ENCODE data around the gene DNER. TPM values are rescaled to one million over a fixed set of nuclear protein-coding genes. Genes with fewer than 3 reads are reported as not detected.
"Not testable (repeated sequence)": the region's sequence is repeated elsewhere in the genome, so short reads cannot be mapped to it uniquely, and the experiment has no call there.

The DNER gene
- total RNA-seq, 1 experiment from 2014 or later, result 0.28 TPM

GRCh38 chr2:229339618-229340017, 374.7 kb downstream of the DNER start:
- CTCF ChIA-PET, result no interaction called here
- no peaks in the 10 kb centered on the region for H3K36me3 ChIP-seq (ENCODE audit: low read depth)
- no peaks in the 10 kb centered on the region for H3K9me2 ChIP-seq (ENCODE audit: insufficient read depth)
- H3K9me3 ChIP-seq (ENCODE audit: insufficient read depth, low read depth), result no peaks in the 10 kb centered on the region
- no peaks in the 10 kb centered on the region for H4K20me1 ChIP-seq (ENCODE audit: insufficient read depth)
- TF ChIP-seq EZH2 (IDR thresholded peaks at IDR 0.05; ENCODE audit: low read depth), result no peak
- TF ChIP-seq, protein P1, sequence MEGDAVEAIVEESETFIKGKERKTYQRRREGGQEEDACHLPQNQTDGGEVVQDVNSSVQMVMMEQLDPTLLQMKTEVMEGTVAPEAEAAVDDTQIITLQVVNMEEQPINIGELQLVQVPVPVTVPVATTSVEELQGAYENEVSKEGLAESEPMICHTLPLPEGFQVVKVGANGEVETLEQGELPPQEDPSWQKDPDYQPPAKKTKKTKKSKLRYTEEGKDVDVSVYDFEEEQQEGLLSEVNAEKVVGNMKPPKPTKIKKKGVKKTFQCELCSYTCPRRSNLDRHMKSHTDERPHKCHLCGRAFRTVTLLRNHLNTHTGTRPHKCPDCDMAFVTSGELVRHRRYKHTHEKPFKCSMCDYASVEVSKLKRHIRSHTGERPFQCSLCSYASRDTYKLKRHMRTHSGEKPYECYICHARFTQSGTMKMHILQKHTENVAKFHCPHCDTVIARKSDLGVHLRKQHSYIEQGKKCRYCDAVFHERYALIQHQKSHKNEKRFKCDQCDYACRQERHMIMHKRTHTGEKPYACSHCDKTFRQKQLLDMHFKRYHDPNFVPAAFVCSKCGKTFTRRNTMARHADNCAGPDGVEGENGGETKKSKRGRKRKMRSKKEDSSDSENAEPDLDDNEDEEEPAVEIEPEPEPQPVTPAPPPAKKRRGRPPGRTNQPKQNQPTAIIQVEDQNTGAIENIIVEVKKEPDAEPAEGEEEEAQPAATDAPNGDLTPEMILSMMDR (conservative IDR thresholded peaks at IDR 0.05), result no peak
- no peaks in the 10 kb centered on the region for H3K4me1 ChIP-seq (replicated peaks; ENCODE audit: insufficient read depth)
- H3F3A ChIP-seq (ENCODE audit: insufficient read depth, low read depth), result no peaks in the 10 kb centered on the region
- no peak overlapping the region for H3K4me2 ChIP-seq
- H2AFZ ChIP-seq, result no peak overlapping the region
- BruUV-seq (replicated peaks), result no TSS peak
- intact Hi-C loops (cut with micrococcal nuclease; ENCODE audit: unreplicated experiment), result loop anchor here (5.0 kb wide), 1 partner anchor 378 kb away; no protein-coding TSS in a partner anchor
- POLR2A ChIA-PET (ENCODE audit: unreplicated experiment), result no interaction called here
- DNase-seq, result no peak
- H3K27me3 ChIP-seq (ENCODE audit: insufficient read depth, low read depth), result no peaks in the 10 kb centered on the region
- no peak overlapping the region for H3K4me3 ChIP-seq
- no peaks in the 10 kb centered on the region for H3K79me2 ChIP-seq (ENCODE audit: low read depth)
- no peak overlapping the region for H3K27ac ChIP-seq

- intact Hi-C loops (cut with micrococcal nuclease; ENCODE audit: unreplicated experiment); CTCF ChIA-PET; H3K4me1 ChIP-seq (replicated peaks; ENCODE audit: insufficient read depth); H4K20me1 ChIP-seq (ENCODE audit: insufficient read depth); H3K27me3 ChIP-seq (ENCODE audit: insufficient read depth, low read depth); H3K36me3 ChIP-seq (ENCODE audit: low read depth); H2AFZ ChIP-seq; H3K9me2 ChIP-seq (ENCODE audit: insufficient read depth); H3K79me2 ChIP-seq (ENCODE audit: low read depth); H3K4me2 ChIP-seq; H3K27ac ChIP-seq; DNase-seq; BruUV-seq (replicated peaks); H3K4me3 ChIP-seq; H3K9me3 ChIP-seq (ENCODE audit: insufficient read depth, low read depth); POLR2A ChIA-PET (ENCODE audit: unreplicated experiment); H3F3A ChIP-seq (ENCODE audit: insufficient read depth, low read depth): not testable (repeated sequence)
Measured at GRCh38 chr2:229339171-229339570, 375.2 kb downstream of the DNER start.

DNA sequence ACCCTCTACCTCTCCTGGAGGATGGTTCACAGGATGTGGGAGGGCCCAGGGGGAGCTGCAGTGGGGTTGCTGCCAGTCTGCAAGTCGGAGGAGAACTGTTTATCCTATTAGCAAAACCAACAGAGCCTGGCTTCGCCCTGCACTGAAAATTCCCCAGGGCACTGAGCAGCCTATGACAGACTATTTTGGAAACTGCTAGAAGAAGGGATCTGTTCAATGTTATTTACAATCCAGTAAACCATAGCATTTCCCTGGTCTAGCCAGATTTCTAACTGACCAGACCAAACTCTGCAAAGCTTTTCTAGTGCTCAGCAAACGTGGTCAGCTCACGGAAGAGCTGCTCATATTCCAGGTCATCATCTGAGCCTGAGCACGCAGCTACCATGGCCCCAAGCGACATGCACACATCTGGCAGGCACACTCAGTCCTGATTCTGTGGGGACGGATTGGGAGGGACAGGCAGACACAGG, 378.4 kb downstream of the DNER start:
- no peaks in the 10 kb centered on the region for H3K9me3 ChIP-seq (ENCODE audit: insufficient read depth, low read depth)
- CTCF ChIA-PET, result no interaction called here
- no TSS peak for BruUV-seq (replicated peaks)
- intact Hi-C loops (cut with micrococcal nuclease; ENCODE audit: unreplicated experiment), result no loop called here
- DNase-seq, result no peak
- no peak overlapping the region for H3K4me3 ChIP-seq
- H4K20me1 ChIP-seq (ENCODE audit: insufficient read depth), result no peaks in the 10 kb centered on the region
- no peaks in the 10 kb centered on the region for H3K9me2 ChIP-seq (ENCODE audit: insufficient read depth)
- POLR2A ChIA-PET (ENCODE audit: unreplicated experiment), result no interaction called here
- no peak overlapping the region for H3K27ac ChIP-seq
- no peak overlapping the region for H2AFZ ChIP-seq
- no peak overlapping the region for H3K4me2 ChIP-seq
- no peaks in the 10 kb centered on the region for H3F3A ChIP-seq (ENCODE audit: insufficient read depth, low read depth)
- no peaks in the 10 kb centered on the region for H3K4me1 ChIP-seq (replicated peaks; ENCODE audit: insufficient read depth)
- H3K79me2 ChIP-seq (ENCODE audit: low read depth), result no peaks in the 10 kb centered on the region
- no peaks in the 10 kb centered on the region for H3K36me3 ChIP-seq (ENCODE audit: low read depth)
- no peak for TF ChIP-seq EZH2 (IDR thresholded peaks at IDR 0.05; ENCODE audit: low read depth)
- TF ChIP-seq, protein P1 (conservative IDR thresholded peaks at IDR 0.05), result no peak
- H3K27me3 ChIP-seq (ENCODE audit: insufficient read depth, low read depth), result no peaks in the 10 kb centered on the region

DNA sequence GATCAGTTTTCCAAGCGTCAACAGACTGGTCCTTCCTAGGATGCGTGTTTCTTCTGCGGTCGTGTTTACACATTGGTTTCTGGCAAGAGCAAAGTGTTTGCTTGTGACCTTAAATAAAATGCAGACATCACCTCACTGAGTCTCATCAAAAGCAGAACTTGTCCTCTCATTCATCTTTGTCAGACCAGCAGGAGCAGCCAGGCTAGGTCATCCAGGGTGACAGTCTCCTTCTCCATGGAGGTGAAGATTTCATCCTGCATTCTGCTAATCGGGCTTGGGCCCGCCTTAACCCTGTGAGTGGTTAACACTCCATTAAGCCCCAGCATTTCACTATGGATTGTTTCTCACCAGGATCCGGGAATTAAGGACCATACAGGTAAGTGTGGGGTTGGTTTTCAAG, 379.0 kb downstream of the DNER start:
- no peaks in the 10 kb centered on the region for H3K79me2 ChIP-seq (ENCODE audit: low read depth)
- no peaks in the 10 kb centered on the region for H3K9me3 ChIP-seq (ENCODE audit: insufficient read depth, low read depth)
- no peaks in the 10 kb centered on the region for H3F3A ChIP-seq (ENCODE audit: insufficient read depth, low read depth)
- BruUV-seq (replicated peaks), result no TSS peak
- H3K4me1 ChIP-seq (replicated peaks; ENCODE audit: insufficient read depth), result no peaks in the 10 kb centered on the region
- no peaks in the 10 kb centered on the region for H4K20me1 ChIP-seq (ENCODE audit: insufficient read depth)
- POLR2A ChIA-PET (ENCODE audit: unreplicated experiment), result no interaction called here
- no peak overlapping the region for H3K27ac ChIP-seq
- DNase-seq, result no peak
- H3K4me3 ChIP-seq, result no peak overlapping the region
- H2AFZ ChIP-seq, result no peak overlapping the region
- CTCF ChIA-PET, result no interaction called here
- TF ChIP-seq, protein P1 (conservative IDR thresholded peaks at IDR 0.05), result no peak
- no peak for TF ChIP-seq EZH2 (IDR thresholded peaks at IDR 0.05; ENCODE audit: low read depth)
- no peaks in the 10 kb centered on the region for H3K36me3 ChIP-seq (ENCODE audit: low read depth)
- H3K27me3 ChIP-seq (ENCODE audit: insufficient read depth, low read depth), result no peaks in the 10 kb centered on the region
- no peaks in the 10 kb centered on the region for H3K9me2 ChIP-seq (ENCODE audit: insufficient read depth)
- intact Hi-C loops (cut with micrococcal nuclease; ENCODE audit: unreplicated experiment), result no loop called here
- no peak overlapping the region for H3K4me2 ChIP-seq
